HepG2 (cell line): Measurements from ENCODE around the gene ISOC2. TPM values are rescaled to one million over a fixed set of nuclear protein-coding genes. Genes with fewer than 3 reads are reported as not detected.

Source experiments
- CAMTA2 ChIP-seq: sonication (generic); formaldehyde crosslinking; IDR thresholded peaks from 2 replicates; pipeline ENCODE4 v1.4.0; 2020; ENCODE audit warnings: mild to moderate bottlenecking, missing genetic modification reagents, borderline replicate concordance
- NFKBIZ ChIP-seq: IDR thresholded peaks from 2 replicates; pipeline ENCODE4 v1.6.1; 2018; ENCODE audit warnings: missing genetic modification reagents, missing compliant biosample characterization
- POLR2G ChIP-seq: fragments of 200-400 bp; formaldehyde crosslinking; IDR thresholded peaks from 2 replicates; pipeline ENCODE4 v1.6.1; 2018; ENCODE audit warnings: mild to moderate bottlenecking, low read depth, low read length, moderate library complexity
- SPEN ChIP-seq: sonication (generic); formaldehyde crosslinking; IDR thresholded peaks from 2 replicates; pipeline ENCODE4 v1.5.1; 2020; ENCODE audit warnings: low read depth, mild to moderate bottlenecking, missing genetic modification reagents
- ZNF224 ChIP-seq: sonication (generic); formaldehyde crosslinking; IDR thresholded peaks from 2 replicates; pipeline ENCODE4 v1.5.0; 2020; ENCODE audit warnings: mild to moderate bottlenecking, missing genetic modification reagents
- ZNF510 ChIP-seq: sonication (generic); formaldehyde crosslinking; IDR thresholded peaks from 2 replicates; pipeline ENCODE4 v1.4.0; 2020; ENCODE audit warnings: low read depth, mild to moderate bottlenecking, missing genetic modification reagents
- ZNF747 ChIP-seq: sonication (generic); formaldehyde crosslinking; IDR thresholded peaks from 2 replicates; pipeline ENCODE4 v1.8.1; 2023; ENCODE audit warnings: missing genetic modification reagents, mild to moderate bottlenecking, borderline replicate concordance
- ZSCAN12 ChIP-seq: sonication (generic); formaldehyde crosslinking; IDR thresholded peaks from 2 replicates; pipeline ENCODE4 v1.9.0; 2021; ENCODE audit warnings: mild to moderate bottlenecking, missing genetic modification reagents
- polyA plus RNA-seq, 8 experiments: library from polyadenylated mRNA; depleted of rRNA in 3 of 8; stranded (reverse) in 7 of 8; unstranded in 1 of 8; fragments of >200 nt; fragmentation: Illumina TruSeq in 4 of 8; extraction: Trizol in 4 of 8; gene quantifications; 2 replicates each; pipeline versions ENCODE4 v1.2.1 to v1.2.3, GENCODE V29; 2011 to 2016; ENCODE audit warnings: low read depth in 4 of 8, missing spikeins in 1 of 8, mixed read lengths in 1 of 8; ENCODE audit not compliant: insufficient read depth in 1 of 8
- total RNA-seq, 5 experiments: library from RNA; depleted of rRNA; stranded (reverse); fragments of >200 nt; fragmentation: Illumina TruSeq; extraction: Trizol; gene quantifications; 2 replicates each; pipeline ENCODE4 v1.2.3, GENCODE V29; 2016; ENCODE audit warnings: low read depth in 1 of 5
- TF ChIP-seq, protein P1 (sequence below): sonication (generic); formaldehyde crosslinking; IDR thresholded peaks from 2 replicates; pipeline ENCODE4 v1.4.0; 2020; ENCODE audit warnings: mild to moderate bottlenecking, missing genetic modification reagents
- TF ChIP-seq, protein P2 (sequence below): sonication (generic); formaldehyde crosslinking; IDR thresholded peaks from 2 replicates; pipeline ENCODE4 v1.8.1; 2022; ENCODE audit warnings: mild to moderate bottlenecking, missing genetic modification reagents
- TF ChIP-seq, protein P3 (sequence below): sonication (generic); formaldehyde crosslinking; conservative IDR thresholded peaks from 2 replicates; pipeline ENCODE4 v1.4.0; 2020; ENCODE audit warnings: missing genetic modification reagents
- TF ChIP-seq, protein P4 (sequence below), 2 experiments: fragments of 450-650 bp in 1 of 2; sonication (generic) in 1 of 2; formaldehyde crosslinking; IDR thresholded peaks; 2 replicates each; pipeline versions ENCODE4 v1.5.0 to v1.8.0; 2020 to 2022; ENCODE audit warnings: mild to moderate bottlenecking in 1 of 2, missing genetic modification reagents in 1 of 2
- TF ChIP-seq, protein P5 (sequence below): sonication (generic); formaldehyde crosslinking; IDR thresholded peaks from 2 replicates; pipeline ENCODE4 v1.8.0; 2022; ENCODE audit warnings: mild to moderate bottlenecking, missing genetic modification reagents, moderate library complexity

ISOC2 gene
- total and polyA plus RNA-seq, 2 of the 13 experiments (the other 11 are each of a cell fraction or from before 2014, with no cell fraction given): 76.8 to 105 TPM

DNA sequence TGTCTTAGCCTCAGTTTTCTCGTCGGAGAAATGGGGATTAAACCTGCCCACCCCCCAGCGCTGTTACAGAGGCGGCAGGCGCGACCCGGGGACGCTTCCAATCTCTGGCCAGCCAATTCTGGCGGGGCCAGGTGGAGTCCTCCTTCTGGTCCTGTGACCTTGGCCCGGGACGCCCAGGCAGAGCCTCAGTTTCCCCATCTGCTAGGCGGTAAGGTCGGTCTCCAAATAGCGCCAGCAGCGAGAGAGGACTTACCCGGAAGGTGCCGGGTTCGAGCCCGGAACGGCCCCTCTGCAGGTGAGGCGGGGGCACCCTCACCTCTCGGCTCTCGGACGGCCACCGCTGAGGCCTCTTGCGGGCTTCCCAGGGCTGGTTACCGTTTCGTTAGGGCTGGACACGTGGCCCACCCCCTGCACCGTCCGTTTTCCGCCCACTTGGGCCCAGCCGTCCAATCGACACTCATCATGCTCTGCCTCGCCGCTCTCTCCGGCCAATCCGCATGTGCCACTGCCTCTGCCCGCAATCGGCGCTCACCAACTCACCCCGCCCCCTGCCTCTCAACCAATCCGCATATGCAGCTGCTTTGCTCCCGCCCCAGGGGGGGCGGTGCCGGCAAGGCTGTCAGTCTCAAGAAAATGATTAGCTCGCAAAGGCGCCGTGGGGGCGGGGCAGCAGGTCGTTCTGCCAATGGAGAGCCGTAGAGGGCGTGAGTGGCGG lies at the start of gene ISOC2 (continued):
- TF ChIP-seq, protein P1, sequence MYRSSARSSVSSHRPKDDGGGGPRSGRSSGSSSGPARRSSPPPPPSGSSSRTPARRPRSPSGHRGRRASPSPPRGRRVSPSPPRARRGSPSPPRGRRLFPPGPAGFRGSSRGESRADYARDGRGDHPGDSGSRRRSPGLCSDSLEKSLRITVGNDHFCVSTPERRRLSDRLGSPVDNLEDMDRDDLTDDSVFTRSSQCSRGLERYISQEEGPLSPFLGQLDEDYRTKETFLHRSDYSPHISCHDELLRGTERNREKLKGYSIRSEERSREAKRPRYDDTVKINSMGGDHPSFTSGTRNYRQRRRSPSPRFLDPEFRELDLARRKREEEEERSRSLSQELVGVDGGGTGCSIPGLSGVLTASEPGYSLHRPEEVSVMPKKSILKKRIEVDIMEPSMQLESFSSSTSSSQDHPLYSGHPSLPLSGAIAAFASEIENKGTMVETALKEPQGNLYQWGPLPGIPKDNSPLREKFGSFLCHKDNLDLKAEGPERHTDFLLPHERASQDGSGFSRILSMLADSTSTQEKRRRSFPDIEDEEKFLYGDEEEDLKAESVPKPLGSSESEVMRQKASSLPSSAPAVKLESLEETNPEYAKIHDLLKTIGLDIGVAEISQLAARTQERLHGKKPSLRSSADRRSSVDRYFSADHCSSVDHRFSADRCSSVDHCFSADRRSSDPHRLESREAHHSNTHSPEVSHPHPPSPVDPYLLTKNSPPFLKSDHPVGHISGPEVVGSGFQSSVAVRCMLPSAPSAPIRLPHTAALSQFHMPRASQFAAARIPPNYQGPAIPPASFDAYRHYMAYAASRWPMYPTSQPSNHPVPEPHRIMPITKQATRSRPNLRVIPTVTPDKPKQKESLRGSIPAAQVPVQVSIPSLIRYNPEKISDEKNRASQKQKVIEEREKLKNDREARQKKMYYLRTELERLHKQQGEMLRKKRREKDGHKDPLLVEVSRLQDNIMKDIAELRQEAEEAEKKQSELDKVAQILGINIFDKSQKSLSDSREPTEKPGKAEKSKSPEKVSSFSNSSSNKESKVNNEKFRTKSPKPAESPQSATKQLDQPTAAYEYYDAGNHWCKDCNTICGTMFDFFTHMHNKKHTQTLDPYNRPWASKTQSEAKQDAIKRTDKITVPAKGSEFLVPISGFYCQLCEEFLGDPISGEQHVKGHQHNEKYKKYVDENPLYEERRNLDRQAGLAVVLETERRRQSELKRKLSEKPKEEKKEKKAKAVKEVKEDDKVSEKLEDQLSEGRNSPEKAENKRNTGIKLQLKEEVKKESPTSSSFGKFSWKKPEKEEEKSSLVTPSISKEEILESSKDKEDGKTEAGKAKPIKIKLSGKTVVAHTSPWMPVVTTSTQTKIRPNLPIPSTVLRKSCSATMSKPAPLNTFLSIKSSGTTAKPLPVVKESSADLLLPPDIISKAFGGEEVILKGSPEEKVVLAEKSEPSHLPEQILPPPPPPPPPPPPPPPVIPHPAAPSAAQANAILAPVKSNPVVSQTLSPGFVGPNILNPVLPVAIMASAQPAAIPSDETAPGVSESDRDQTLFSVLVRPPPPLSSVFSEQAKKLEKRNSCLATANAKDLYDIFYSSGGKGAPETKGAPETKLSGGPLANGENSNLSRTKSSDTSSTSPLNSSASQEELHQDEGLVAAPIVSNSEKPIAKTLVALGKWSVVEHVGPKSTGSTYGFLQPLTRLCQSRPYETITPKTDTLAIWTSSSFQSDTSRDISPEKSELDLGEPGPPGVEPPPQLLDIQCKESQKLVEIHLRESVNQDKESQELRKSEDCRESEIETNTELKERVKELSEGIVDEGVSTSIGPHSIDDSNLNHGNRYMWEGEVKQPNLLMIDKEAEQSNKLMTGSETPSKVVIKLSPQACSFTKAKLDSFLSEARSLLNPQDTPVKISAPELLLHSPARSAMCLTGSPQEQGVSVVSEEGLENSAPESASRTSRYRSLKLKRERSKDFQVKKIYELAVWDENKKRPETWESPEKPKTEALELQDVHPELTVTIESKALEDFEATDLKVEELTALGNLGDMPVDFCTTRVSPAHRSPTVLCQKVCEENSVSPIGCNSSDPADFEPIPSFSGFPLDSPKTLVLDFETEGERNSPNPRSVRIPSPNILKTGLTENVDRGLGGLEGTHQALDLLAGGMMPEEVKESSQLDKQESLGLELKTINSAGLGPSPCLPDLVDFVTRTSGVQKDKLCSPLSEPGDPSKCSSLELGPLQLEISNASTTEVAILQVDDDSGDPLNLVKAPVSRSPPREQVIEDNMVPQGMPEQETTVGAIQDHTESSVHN: peak; percentile 63; the same call in 1 of the 2 replicates
- TF ChIP-seq ZSCAN12 (CRISPR knock-in tag): 0 out of 2 replicates have a peak, but pooled peaks have one; percentile 34
- TF ChIP-seq ZNF747: peak; percentile 59; the same call in 1 of the 2 replicates
- TF ChIP-seq, protein P2, sequence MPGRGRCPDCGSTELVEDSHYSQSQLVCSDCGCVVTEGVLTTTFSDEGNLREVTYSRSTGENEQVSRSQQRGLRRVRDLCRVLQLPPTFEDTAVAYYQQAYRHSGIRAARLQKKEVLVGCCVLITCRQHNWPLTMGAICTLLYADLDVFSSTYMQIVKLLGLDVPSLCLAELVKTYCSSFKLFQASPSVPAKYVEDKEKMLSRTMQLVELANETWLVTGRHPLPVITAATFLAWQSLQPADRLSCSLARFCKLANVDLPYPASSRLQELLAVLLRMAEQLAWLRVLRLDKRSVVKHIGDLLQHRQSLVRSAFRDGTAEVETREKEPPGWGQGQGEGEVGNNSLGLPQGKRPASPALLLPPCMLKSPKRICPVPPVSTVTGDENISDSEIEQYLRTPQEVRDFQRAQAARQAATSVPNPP (CRISPR knock-in tag): no peak
- TF ChIP-seq ZNF510 (CRISPR knock-in tag): no peak
- TF ChIP-seq, protein P3, sequence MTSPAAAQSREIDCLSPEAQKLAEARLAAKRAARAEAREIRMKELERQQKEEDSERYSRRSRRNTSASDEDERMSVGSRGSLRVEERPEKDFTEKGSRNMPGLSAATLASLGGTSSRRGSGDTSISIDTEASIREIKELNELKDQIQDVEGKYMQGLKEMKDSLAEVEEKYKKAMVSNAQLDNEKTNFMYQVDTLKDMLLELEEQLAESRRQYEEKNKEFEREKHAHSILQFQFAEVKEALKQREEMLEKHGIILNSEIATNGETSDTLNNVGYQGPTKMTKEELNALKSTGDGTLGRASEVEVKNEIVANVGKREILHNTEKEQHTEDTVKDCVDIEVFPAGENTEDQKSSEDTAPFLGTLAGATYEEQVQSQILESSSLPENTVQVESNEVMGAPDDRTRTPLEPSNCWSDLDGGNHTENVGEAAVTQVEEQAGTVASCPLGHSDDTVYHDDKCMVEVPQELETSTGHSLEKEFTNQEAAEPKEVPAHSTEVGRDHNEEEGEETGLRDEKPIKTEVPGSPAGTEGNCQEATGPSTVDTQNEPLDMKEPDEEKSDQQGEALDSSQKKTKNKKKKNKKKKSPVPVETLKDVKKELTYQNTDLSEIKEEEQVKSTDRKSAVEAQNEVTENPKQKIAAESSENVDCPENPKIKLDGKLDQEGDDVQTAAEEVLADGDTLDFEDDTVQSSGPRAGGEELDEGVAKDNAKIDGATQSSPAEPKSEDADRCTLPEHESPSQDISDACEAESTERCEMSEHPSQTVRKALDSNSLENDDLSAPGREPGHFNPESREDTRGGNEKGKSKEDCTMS (CRISPR knock-in tag): no peak; the same call in 1 of the 2 replicates
- TF ChIP-seq, protein P4, sequence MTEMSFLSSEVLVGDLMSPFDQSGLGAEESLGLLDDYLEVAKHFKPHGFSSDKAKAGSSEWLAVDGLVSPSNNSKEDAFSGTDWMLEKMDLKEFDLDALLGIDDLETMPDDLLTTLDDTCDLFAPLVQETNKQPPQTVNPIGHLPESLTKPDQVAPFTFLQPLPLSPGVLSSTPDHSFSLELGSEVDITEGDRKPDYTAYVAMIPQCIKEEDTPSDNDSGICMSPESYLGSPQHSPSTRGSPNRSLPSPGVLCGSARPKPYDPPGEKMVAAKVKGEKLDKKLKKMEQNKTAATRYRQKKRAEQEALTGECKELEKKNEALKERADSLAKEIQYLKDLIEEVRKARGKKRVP (CRISPR knock-in tag; IDR thresholded peaks at IDR 0.05): 0 out of 4 replicates have a peak, but pooled peaks of 1 of the 2 experiments have one; percentile 9
- no peak for TF ChIP-seq NFKBIZ (CRISPR knock-in tag)
- no peak for TF ChIP-seq ZNF224 (CRISPR knock-in tag)
- TF ChIP-seq CAMTA2 (CRISPR knock-in tag): no peak
- TF ChIP-seq POLR2G: peak; percentile 97
- TF ChIP-seq, protein P5, sequence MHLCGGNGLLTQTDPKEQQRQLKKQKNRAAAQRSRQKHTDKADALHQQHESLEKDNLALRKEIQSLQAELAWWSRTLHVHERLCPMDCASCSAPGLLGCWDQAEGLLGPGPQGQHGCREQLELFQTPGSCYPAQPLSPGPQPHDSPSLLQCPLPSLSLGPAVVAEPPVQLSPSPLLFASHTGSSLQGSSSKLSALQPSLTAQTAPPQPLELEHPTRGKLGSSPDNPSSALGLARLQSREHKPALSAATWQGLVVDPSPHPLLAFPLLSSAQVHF: no peak
- no peak for TF ChIP-seq SPEN
